Endodermal cell (in vitro differentiated cells): Measurements from ENCODE around the gene BMP5. TPM values are rescaled to one million over a fixed set of nuclear protein-coding genes. Genes with fewer than 3 reads are reported as not detected.
A peak's percentile ranks its signal among the peaks of the same experiment; 100 is the strongest.

Experiments used
- DNase-seq: peaks from one replicate; pipeline ENCODE4 v3.0.0-alpha.2; 2017
- H3K27ac ChIP-seq: 2 replicates; pipeline ENCODE4 v1.5.1; 2013; ENCODE audit warnings: mild to moderate bottlenecking, low read depth, low read length, moderate library complexity
- H3K27me3 ChIP-seq: 2 replicates; pipeline ENCODE4 v1.6.1; 2013; ENCODE audit warnings: mild to moderate bottlenecking, low read length, moderate library complexity; ENCODE audit not compliant: insufficient read depth, control insufficient read depth, poor library complexity, severe bottlenecking
- H3K36me3 ChIP-seq: 2 replicates; pipeline ENCODE4 v1.7.0; 2013; ENCODE audit warnings: mild to moderate bottlenecking, low read length, moderate library complexity; ENCODE audit not compliant: control insufficient read depth, insufficient read depth
- H3K4me1 ChIP-seq: one replicate; pipeline ENCODE4 v1.7.0; 2013; ENCODE audit warnings: low read length; ENCODE audit not compliant: control insufficient read depth, insufficient read depth
- H3K4me3 ChIP-seq: 2 replicates; pipeline ENCODE4 v1.5.1; 2013; ENCODE audit warnings: mild to moderate bottlenecking, low read length, moderate library complexity
- H3K9ac ChIP-seq: 2 replicates; pipeline ENCODE4 v1.6.1; 2013; ENCODE audit warnings: mild to moderate bottlenecking, low read length, moderate library complexity; ENCODE audit not compliant: poor library complexity, severe bottlenecking; ENCODE audit errors: extremely low read depth
- H3K9me3 ChIP-seq: 2 replicates; pipeline ENCODE4 v1.6.1; 2013; ENCODE audit warnings: mild to moderate bottlenecking, low read length, moderate library complexity; ENCODE audit not compliant: control insufficient read depth
- H3K27ac Mint-ChIP-seq: 2 replicates; pipeline ENCODE4 v1.8.0; 2020; ENCODE audit warnings: mixed read lengths
- H3K27me3 Mint-ChIP-seq: 2 replicates; pipeline ENCODE4 v1.8.0; 2021; ENCODE audit warnings: mild to moderate bottlenecking, mixed read lengths; ENCODE audit not compliant: insufficient read depth
- H3K36me3 Mint-ChIP-seq: 2 replicates; pipeline ENCODE4 v1.8.0; 2020; ENCODE audit warnings: low read depth, mixed read lengths
- H3K4me1 Mint-ChIP-seq: 2 replicates; pipeline ENCODE4 v1.8.0; 2020; ENCODE audit warnings: mixed read lengths
- H3K4me3 Mint-ChIP-seq: 2 replicates; pipeline ENCODE4 v1.8.0; 2020; ENCODE audit warnings: mild to moderate bottlenecking, moderate library complexity, mixed read lengths
- H3K9me3 Mint-ChIP-seq: 2 replicates; pipeline ENCODE4 v1.8.0; 2020; ENCODE audit warnings: mild to moderate bottlenecking, mixed read lengths
- WGBS, 2 experiments: methylation state at CpG; one replicate each; pipeline versions ENCODE4 v1.1.5 to v1.1.7; 2013; ENCODE audit warnings: missing lambda C conversion rate in 2 of 2, mixed read lengths in 1 of 2; ENCODE audit not compliant: insufficient coverage in 1 of 2, insufficient read length in 1 of 2; 5-methylcytosine and 5-hydroxymethylcytosine counted together
- total RNA-seq, 2 donors: library from RNA; stranded (reverse); fragmentation: NEBNext Ultra II Directional in 1 of 2; extraction: Animal tissue kit (Norgen Biotek cat#: 25700) in 1 of 2; gene quantifications; 2 replicates in 1 of 2; 3 replicates in 1 of 2; pipeline ENCODE4 v1.2.1, GENCODE V29; 2021
- TF ChIP-seq, protein P1 (sequence below): fragments of 200-600 bp; sonication (generic); conservative IDR thresholded peaks from 2 replicates; pipeline ENCODE4 v1.5.0; 2021; ENCODE audit warnings: antibody characterized with exemption, mild to moderate bottlenecking

Gene BMP5
- total RNA-seq, 2 donors from 2014 or later, result 0.73 to 0.84 TPM

DNA sequence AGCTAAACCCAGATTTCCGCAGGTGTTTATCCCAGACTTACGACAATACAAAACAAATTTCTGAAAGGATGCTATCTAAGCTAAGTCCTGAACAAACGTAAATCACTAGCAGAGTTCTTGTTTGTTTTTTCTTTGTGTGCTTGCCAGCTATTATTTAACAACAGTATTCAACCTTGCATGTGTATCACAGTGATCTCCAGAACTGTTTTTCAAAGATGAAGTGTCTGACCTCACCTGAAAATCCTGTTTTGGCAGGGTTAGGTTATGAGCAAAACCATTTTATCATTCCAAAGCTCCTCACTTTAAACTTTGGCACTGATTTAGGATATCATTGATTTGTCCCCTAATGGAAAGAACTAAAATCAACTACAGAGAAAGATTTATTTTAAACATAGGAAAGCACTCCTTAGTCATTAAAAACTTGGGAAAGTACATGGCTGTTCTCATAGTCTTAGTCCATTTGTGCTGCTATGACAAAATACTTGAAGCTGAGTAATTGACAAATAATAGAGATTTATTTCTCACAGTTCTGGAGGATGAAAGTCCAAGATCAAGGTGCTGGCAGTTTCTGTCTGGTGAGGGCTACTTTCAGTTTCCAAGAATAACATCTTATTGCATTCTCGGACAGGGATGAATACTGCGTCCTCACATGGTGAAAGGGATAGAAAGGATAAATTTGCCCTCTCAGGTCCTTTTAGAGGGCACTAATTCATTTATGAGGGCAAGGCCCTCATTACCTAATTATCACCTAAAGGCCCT lies 20.8 kb upstream of the BMP5 start:
- no peak overlapping the region for H3K4me3 ChIP-seq
- peaks cover 82% of the 10 kb centered on the region for H3K27me3 Mint-ChIP-seq
- H3K9me3 Mint-ChIP-seq, result peaks cover 6% of the 10 kb centered on the region
- no peak overlapping the region for H3K27ac Mint-ChIP-seq
- no peaks in the 10 kb centered on the region for H3K36me3 Mint-ChIP-seq
- 90% methylated on average over 5 of the region's 5 CpGs; no CpG with 5 or more reads in 1 of the 2 experiments for whole genome bisulfite sequencing, 2 experiments
- H3K4me3 Mint-ChIP-seq, result no peak overlapping the region
- no peaks in the 10 kb centered on the region for H3K36me3 ChIP-seq
- H3K4me1 ChIP-seq, result peaks cover 12% of the 10 kb centered on the region
- peaks cover 52% of the 10 kb centered on the region for H3K27me3 ChIP-seq
- no peaks in the 10 kb centered on the region for H3K9me3 ChIP-seq
- peaks cover 7% of the 10 kb centered on the region for H3K4me1 Mint-ChIP-seq
- no peak overlapping the region for H3K27ac ChIP-seq
- TF ChIP-seq, protein P1, sequence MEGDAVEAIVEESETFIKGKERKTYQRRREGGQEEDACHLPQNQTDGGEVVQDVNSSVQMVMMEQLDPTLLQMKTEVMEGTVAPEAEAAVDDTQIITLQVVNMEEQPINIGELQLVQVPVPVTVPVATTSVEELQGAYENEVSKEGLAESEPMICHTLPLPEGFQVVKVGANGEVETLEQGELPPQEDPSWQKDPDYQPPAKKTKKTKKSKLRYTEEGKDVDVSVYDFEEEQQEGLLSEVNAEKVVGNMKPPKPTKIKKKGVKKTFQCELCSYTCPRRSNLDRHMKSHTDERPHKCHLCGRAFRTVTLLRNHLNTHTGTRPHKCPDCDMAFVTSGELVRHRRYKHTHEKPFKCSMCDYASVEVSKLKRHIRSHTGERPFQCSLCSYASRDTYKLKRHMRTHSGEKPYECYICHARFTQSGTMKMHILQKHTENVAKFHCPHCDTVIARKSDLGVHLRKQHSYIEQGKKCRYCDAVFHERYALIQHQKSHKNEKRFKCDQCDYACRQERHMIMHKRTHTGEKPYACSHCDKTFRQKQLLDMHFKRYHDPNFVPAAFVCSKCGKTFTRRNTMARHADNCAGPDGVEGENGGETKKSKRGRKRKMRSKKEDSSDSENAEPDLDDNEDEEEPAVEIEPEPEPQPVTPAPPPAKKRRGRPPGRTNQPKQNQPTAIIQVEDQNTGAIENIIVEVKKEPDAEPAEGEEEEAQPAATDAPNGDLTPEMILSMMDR, result no peak
- no peak overlapping the region for H3K9ac ChIP-seq
- no peak for DNase-seq

DNA sequence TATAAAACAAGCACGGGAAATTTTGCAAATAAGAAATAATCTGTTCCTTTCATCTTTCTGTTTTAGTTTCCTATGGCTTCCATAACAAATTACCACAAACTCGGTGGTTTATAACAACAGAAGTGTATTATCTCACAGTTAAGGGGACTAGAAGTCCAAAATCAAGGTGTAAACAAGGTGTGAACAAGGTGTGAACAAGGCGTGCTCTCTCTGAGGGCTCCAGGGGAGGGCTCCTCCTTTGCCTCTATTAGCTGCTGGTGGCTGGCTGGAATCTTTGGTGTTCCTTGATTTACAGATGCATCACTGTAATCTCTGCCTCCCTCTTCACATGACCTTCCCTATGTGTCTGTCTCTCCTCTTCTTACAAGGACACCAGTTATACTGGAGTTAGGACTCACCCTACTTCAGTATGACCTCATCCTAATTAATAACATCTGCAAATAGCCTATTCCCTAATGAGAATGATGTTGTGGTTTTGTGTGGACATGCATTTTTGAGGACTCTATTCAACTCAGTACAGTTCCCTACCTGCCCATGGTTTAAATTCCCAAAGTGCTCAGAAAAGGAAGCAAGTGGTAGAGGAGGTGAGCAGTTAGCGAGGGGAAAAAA lies 17.5 kb upstream of the BMP5 start:
- peak; percentile 84 for DNase-seq
- Mint-ChIP-seq H3K4me1 (peaks cover 3% of the 10 kb centered on the region), H3K27ac (no peak overlapping the region), H3K9me3 (peaks cover 6% of the 10 kb centered on the region), H3K36me3 (no peaks in the 10 kb centered on the region), H3K27me3 (peaks cover 91% of the 10 kb centered on the region), H3K4me3 (no peak overlapping the region)
- Histone ChIP-seq H3K27me3 (peaks cover 81% of the 10 kb centered on the region), H3K4me3 (no peak overlapping the region), H3K36me3 (no peaks in the 10 kb centered on the region), H3K9ac (no peak overlapping the region), H3K9me3 (peaks cover 7% of the 10 kb centered on the region), H3K4me1 (peaks cover 7% of the 10 kb centered on the region), H3K27ac (no peak overlapping the region)
- TF ChIP-seq, protein P1, result no peak
- whole genome bisulfite sequencing, 2 experiments, result 58 to 100% methylated on average over 1 to 4 of the region's 4 CpGs

DNA sequence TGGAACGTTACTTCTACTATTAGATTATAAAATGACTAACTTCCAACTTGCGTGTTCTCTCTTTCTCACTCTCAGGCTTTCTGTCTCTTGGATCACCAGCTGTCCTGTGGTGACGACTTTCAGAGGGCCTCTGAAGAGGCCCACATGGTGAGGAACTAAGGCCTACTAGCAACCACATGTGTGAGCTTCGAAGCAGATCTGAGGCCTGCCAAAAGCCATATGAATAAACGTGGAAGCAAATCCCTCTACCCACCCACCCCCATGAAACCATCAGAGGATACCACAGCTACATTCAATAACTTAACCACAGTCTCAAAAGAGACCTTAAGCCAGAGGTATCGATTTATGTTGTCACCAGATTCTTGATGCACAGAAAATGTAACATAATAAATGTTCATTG lies 13.5 kb upstream of the BMP5 start:
- no peak overlapping the region for H3K4me3 ChIP-seq
- TF ChIP-seq, protein P1, result no peak
- no peaks in the 10 kb centered on the region for H3K4me1 ChIP-seq
- no peaks in the 10 kb centered on the region for H3K4me1 Mint-ChIP-seq
- no peak for DNase-seq
- H3K27ac ChIP-seq, result no peak overlapping the region
- H3K27me3 ChIP-seq, result peaks cover 54% of the 10 kb centered on the region
- H3K9ac ChIP-seq, result no peak overlapping the region
- peaks cover 7% of the 10 kb centered on the region for H3K9me3 ChIP-seq
- 89 to 100% methylated on average over 1 to 6 of the region's 6 CpGs for WGBS, 2 experiments
- H3K27ac Mint-ChIP-seq, result no peak overlapping the region
- H3K36me3 Mint-ChIP-seq, result no peaks in the 10 kb centered on the region
- no peaks in the 10 kb centered on the region for H3K9me3 Mint-ChIP-seq
- no peaks in the 10 kb centered on the region for H3K36me3 ChIP-seq
- peaks cover 63% of the 10 kb centered on the region for H3K27me3 Mint-ChIP-seq
- H3K4me3 Mint-ChIP-seq, result no peak overlapping the region
